Esophagus squamous epithelium (tissue), 4 donors: ENCODE measurements around the gene CDK16.

Experiments used
- POLR2A ChIP-seq, 4 donors: fragments of 450-650 bp; IDR thresholded peaks; one replicate each; pipeline ENCODE4 v1.6.1; 2017; ENCODE audit warnings: antibody characterized with exemption in 4 of 4, mild to moderate bottlenecking in 4 of 4, moderate library complexity in 3 of 4
- TF ChIP-seq, protein P1 (sequence below), 6 experiments: fragments of 450-650 bp in 4 of 6; fragments of 200-600 bp in 2 of 6; sonication (generic) in 2 of 6; IDR thresholded peaks; one replicate each; pipeline ENCODE4 v1.5.1; 2016 to 2019; ENCODE audit warnings: antibody characterized with exemption in 6 of 6, mild to moderate bottlenecking in 4 of 6, moderate library complexity in 4 of 6

DNA sequence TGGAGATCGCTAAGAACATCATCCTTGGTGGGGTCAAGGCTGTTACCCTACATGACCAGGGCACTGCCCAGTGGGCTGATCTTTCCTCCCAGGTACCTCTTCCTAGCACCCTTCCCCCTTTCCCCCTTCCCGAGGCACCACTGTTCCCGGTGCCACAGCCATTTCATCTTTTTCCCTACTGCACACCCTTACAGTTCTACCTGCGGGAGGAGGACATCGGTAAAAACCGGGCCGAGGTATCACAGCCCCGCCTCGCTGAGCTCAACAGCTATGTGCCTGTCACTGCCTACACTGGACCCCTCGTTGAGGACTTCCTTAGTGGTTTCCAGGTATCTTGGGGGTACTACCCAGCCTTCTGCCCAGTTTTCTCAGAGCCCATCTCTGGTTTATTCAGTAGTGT, 19.2 kb upstream of the CDK16 start:
- TF ChIP-seq, protein P1, sequence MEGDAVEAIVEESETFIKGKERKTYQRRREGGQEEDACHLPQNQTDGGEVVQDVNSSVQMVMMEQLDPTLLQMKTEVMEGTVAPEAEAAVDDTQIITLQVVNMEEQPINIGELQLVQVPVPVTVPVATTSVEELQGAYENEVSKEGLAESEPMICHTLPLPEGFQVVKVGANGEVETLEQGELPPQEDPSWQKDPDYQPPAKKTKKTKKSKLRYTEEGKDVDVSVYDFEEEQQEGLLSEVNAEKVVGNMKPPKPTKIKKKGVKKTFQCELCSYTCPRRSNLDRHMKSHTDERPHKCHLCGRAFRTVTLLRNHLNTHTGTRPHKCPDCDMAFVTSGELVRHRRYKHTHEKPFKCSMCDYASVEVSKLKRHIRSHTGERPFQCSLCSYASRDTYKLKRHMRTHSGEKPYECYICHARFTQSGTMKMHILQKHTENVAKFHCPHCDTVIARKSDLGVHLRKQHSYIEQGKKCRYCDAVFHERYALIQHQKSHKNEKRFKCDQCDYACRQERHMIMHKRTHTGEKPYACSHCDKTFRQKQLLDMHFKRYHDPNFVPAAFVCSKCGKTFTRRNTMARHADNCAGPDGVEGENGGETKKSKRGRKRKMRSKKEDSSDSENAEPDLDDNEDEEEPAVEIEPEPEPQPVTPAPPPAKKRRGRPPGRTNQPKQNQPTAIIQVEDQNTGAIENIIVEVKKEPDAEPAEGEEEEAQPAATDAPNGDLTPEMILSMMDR (IDR thresholded peaks at IDR 0.05), result no peak
- no peak for TF ChIP-seq POLR2A (IDR thresholded peaks at IDR 0.05)
